ENCODE measurements around the gene KLHL29. TPM values are rescaled to one million over a fixed set of nuclear protein-coding genes. Genes with fewer than 3 reads are reported as not detected.

Gene KLHL29
- polyA plus RNA-seq, 1 donor from 2014 or later = 42.4 TPM

- no peaks in the 10 kb centered on the region for H3K79me2 ChIP-seq (replicated peaks; ENCODE audit: insufficient read depth, low read length)
- no peaks in the 10 kb centered on the region for H3K36me3 ChIP-seq (ENCODE audit: insufficient read depth, low read length)
- H4K20me1 ChIP-seq (ENCODE audit: insufficient read depth) = peaks cover 12% of the 10 kb centered on the region
- no peaks in the 10 kb centered on the region for H3K9me3 ChIP-seq (ENCODE audit: low read length)
- no peaks in the 10 kb centered on the region for H3K9me2 ChIP-seq (ENCODE audit: insufficient read depth, low read length)
- no peaks in the 10 kb centered on the region for H3K27me3 ChIP-seq (ENCODE audit: insufficient read depth, low read depth, low read length)
- H3K4me3 ChIP-seq (ENCODE audit: low read length) = no peak overlapping the region
- H3K4me2 ChIP-seq (ENCODE audit: low read length) = no peak overlapping the region
- no peak for TF ChIP-seq REST (IDR thresholded peaks at IDR 0.05; ENCODE audit: borderline replicate concordance)
- no peak for TF ChIP-seq POLR2AphosphoS5 (IDR thresholded peaks at IDR 0.05)
- no peak for TF ChIP-seq RAD21 (conservative IDR thresholded peaks at IDR 0.05)
- H2AFZ ChIP-seq (ENCODE audit: low read depth, low read length) = no peak overlapping the region
- H3F3A ChIP-seq (ENCODE audit: insufficient read depth, low read length, poor library complexity, severe bottlenecking) = no peaks in the 10 kb centered on the region
- no peak overlapping the region for H3K9ac ChIP-seq (ENCODE audit: low read length)
- H3K27ac ChIP-seq (ENCODE audit: low read length) = no peak overlapping the region
Measured at GRCh38 chr2:23531881-23532280, 146.9 kb downstream of the KLHL29 start.

- Histone ChIP-seq H3K4me3 (ENCODE audit: low read length) (peak overlapping the region; percentile 8), H2AFZ (ENCODE audit: low read depth, low read length) (no peak overlapping the region)
Measured at GRCh38 chr2:23532391-23533337, 147.7 kb downstream of the KLHL29 start.

More at GRCh38 chr2:23532391-23533337, 147.7 kb downstream of the KLHL29 start:
- no peaks in the 10 kb centered on the region for H3K27me3 ChIP-seq (ENCODE audit: insufficient read depth, low read depth, low read length)
- no peak overlapping the region for H3K4me2 ChIP-seq (ENCODE audit: low read length)
- TF ChIP-seq EZH2 (IDR thresholded peaks at IDR 0.05; ENCODE audit: borderline replicate concordance, insufficient read depth, low read length, poor library complexity, severe bottlenecking) (no peak), TAF1 (IDR thresholded peaks at IDR 0.05; ENCODE audit: low read depth) (no peak), POLR2AphosphoS5 (IDR thresholded peaks at IDR 0.05) (no peak), MXI1 (conservative IDR thresholded peaks at IDR 0.05; ENCODE audit: poor library complexity, severe bottlenecking) (no peak), EP300 (conservative IDR thresholded peaks at IDR 0.05; ENCODE audit: poor library complexity, severe bottlenecking) (no peak), RAD21 (conservative IDR thresholded peaks at IDR 0.05) (no peak), SMC3 (conservative IDR thresholded peaks at IDR 0.05; ENCODE audit: poor library complexity) (no peak), REST (IDR thresholded peaks at IDR 0.05; ENCODE audit: borderline replicate concordance) (no peak)
- TF ChIP-seq, protein P1, sequence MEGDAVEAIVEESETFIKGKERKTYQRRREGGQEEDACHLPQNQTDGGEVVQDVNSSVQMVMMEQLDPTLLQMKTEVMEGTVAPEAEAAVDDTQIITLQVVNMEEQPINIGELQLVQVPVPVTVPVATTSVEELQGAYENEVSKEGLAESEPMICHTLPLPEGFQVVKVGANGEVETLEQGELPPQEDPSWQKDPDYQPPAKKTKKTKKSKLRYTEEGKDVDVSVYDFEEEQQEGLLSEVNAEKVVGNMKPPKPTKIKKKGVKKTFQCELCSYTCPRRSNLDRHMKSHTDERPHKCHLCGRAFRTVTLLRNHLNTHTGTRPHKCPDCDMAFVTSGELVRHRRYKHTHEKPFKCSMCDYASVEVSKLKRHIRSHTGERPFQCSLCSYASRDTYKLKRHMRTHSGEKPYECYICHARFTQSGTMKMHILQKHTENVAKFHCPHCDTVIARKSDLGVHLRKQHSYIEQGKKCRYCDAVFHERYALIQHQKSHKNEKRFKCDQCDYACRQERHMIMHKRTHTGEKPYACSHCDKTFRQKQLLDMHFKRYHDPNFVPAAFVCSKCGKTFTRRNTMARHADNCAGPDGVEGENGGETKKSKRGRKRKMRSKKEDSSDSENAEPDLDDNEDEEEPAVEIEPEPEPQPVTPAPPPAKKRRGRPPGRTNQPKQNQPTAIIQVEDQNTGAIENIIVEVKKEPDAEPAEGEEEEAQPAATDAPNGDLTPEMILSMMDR (IDR thresholded peaks at IDR 0.05; ENCODE audit: poor library complexity, severe bottlenecking) = no peak
- H3K9me2 ChIP-seq (ENCODE audit: insufficient read depth, low read length) = no peaks in the 10 kb centered on the region
- no peaks in the 10 kb centered on the region for H3K36me3 ChIP-seq (ENCODE audit: insufficient read depth, low read length)
- H4K20me1 ChIP-seq (ENCODE audit: insufficient read depth) = peaks cover 12% of the 10 kb centered on the region
- no peak overlapping the region for H3K9ac ChIP-seq (ENCODE audit: low read length)
- no peak overlapping the region for H3K27ac ChIP-seq (ENCODE audit: low read length)
- H3K79me2 ChIP-seq (replicated peaks; ENCODE audit: insufficient read depth, low read length) = no peaks in the 10 kb centered on the region
- H3F3A ChIP-seq (ENCODE audit: insufficient read depth, low read length, poor library complexity, severe bottlenecking) = no peaks in the 10 kb centered on the region
- no peaks in the 10 kb centered on the region for H3K9me3 ChIP-seq (ENCODE audit: low read length)
